K562 treated with DMSO at 1 percent for 12 hours (cell line): ENCODE measurements around the gene NXT2. TPM values are rescaled to one million over a fixed set of nuclear protein-coding genes. Genes with fewer than 3 reads are reported as not detected.

Experiments used
- total RNA-seq: library from RNA; unstranded; fragments of 300-600 nt; gene quantifications from 2 replicates; pipeline ENCODE4 v1.2.3, GENCODE V29; 2022; ENCODE audit not compliant: insufficient read depth

NXT2 gene
- total RNA-seq, result 6.4 and 13.5 TPM in 2 replicates

DNA sequence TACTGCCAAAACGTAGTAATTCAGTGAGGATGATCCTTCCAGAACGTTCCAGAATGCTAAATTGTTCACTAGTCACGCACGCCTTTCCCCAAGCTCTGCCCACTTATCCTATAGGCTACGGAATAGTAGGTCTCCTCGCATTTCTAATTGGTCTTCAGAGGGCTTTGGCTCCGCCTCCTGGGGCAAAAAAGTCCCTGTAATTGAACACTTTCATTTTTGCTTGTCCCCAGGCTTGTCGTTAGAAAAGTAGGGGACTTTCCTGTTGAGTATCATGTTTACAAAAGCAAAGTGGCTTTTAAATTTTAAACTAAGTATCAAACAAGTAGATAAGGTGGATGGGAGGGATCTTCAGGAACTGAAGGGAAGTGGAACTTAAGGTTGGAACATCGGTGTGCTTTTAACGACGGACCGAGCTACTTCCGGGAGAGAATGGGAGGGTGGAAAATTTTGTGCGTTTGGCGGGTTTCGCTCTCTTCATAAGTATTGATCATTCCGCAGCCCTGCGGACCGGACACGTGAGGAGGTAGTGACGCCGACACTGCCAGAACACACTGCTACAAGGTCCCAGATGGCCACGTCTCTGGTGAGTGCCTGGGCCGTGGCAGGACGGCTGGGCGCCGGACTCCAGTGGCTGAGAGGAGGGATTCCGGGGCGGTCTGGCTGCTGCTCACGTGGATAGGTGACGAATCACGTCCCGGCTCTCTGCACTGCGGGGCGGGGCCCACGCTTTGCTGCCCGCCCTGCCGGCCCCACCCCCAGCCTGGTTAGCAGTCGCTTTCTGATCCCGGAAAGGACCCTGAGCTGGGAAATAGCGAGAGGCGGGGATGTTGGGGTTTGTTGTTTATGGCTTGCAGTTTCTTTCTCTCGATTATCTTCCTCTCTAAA lies at the start of gene NXT2:
TSS of gene NXT2 (plus strand) at position 406 of the 885 bp plus-strand sequence. CDS start at position 569, 163 bp downstream.

Other genes starting within 250 kb of the NXT2 start
- gene GUCY2F, start 54.8 kb upstream of the NXT2 start, total RNA-seq, result not detected in 2 replicates
- not detected in 2 replicates for gene KCNE5, start 88.3 kb downstream of the NXT2 start, total RNA-seq
- 4.0 and 14.6 TPM in 2 replicates for gene ACSL4, start 196.4 kb downstream of the NXT2 start, total RNA-seq